Regular cardiac myocyte (primary cell): ENCODE data around the gene SPP1. TPM values are rescaled to one million over a fixed set of nuclear protein-coding genes. Genes with fewer than 3 reads are reported as not detected.

ENCODE experiments used
- total RNA-seq: library from RNA; depleted of rRNA; stranded (reverse); fragments of >200 nt; gene quantifications from 2 replicates; pipeline ENCODE4 v1.2.3, GENCODE V29; 2014

SPP1 gene
- total RNA-seq, result 10.7 and 26.5 TPM in 2 replicates

DNA sequence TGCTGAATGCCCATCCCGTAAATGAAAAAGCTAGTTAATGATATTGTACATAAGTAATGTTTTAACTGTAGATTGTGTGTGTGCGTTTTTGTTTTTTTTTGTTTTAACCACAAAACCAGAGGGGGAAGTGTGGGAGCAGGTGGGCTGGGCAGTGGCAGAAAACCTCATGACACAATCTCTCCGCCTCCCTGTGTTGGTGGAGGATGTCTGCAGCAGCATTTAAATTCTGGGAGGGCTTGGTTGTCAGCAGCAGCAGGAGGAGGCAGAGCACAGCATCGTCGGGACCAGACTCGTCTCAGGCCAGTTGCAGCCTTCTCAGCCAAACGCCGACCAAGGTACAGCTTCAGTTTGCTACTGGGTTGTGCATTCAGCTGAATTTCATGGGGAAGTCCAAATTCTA is at the start of gene SPP1:
Gene SPP1 (plus strand): TSS at position 249 of the 400 bp plus-strand sequence. CDS start 1,182 bp downstream, outside the sequence.

GRCh38 chr4:88007304-88008121 is 32.0 kb downstream of the SPP1 start, which contains the start of gene PKD2:
Gene PKD2, plus strand, starts transcription at chr4:88007635. Its CDS starts 99 bp downstream, at chr4:88007734.

Other genes starting within 250 kb of the SPP1 start
- gene IBSP, start 176.2 kb upstream of the SPP1 start, total RNA-seq, result 0.19 and 0.56 TPM in 2 replicates
- not detected in 2 replicates for gene MEPE, start 142.7 kb upstream of the SPP1 start, total RNA-seq
- gene PKD2, start 31.9 kb downstream of the SPP1 start, total RNA-seq, result 53.5 and 108 TPM in 2 replicates
- gene ABCG2, start 182.9 kb downstream of the SPP1 start, total RNA-seq, result 10.1 and 14.6 TPM in 2 replicates